ENCODE results near the gene SEC22A. TPM values are rescaled to one million over a fixed set of nuclear protein-coding genes. Genes with fewer than 3 reads are reported as not detected.

Gene SEC22A
- total and polyA plus RNA-seq, 2 of the 13 experiments (the other 11 are each of a cell fraction or from before 2014, with no cell fraction given): 14.1 to 17.3 TPM

- TF ChIP-seq DRAP1 (CRISPR knock-in tag; IDR thresholded peaks at IDR 0.05) (no peak), LCORL (IDR thresholded peaks at IDR 0.05) (peak; percentile 81; the same call in 1 of the 2 replicates), LCORL (CRISPR knock-in tag; IDR thresholded peaks at IDR 0.05) (no peak)
- ATAC-seq (no peak), FAIRE-seq (no peak), DNase-seq (ENCODE audit: low spot score) (no peak)
- ChIA-PET CTCF (ENCODE audit: low intra/inter-chr PET ratio, low total read pairs) (no interaction called here), POLR2A (no interaction called here)
- Histone ChIP-seq H3K4me2 (ENCODE audit: low read depth, low read length) (no peak overlapping the region), H3K9ac (ENCODE audit: insufficient read depth, low read depth, low read length) (no peak overlapping the region), H3K9me3 (ENCODE audit: low read length) (no peaks in the 10 kb centered on the region), H2AFZ (ENCODE audit: low read length) (no peak overlapping the region), H3K27ac (ENCODE audit: extremely low read length, insufficient read depth, low read length) (no peak overlapping the region), H3K4me3 (replicated peaks in 1 of 3; ENCODE audit: insufficient read depth in 1 of 3, low read depth in 2 of 3, low read length in 3 of 3) (no peak overlapping the region), H3K79me2 (ENCODE audit: insufficient read depth, low read length) (no peaks in the 10 kb centered on the region), H4K20me1 (ENCODE audit: insufficient read depth, low read length) (no peaks in the 10 kb centered on the region), H3K27me3 (ENCODE audit: control insufficient read depth in 1 of 2, insufficient read depth in 2 of 2, low read length in 2 of 2) (no peaks in the 10 kb centered on the region), H3K36me3 (replicated peaks in 1 of 2; ENCODE audit: control insufficient read depth in 1 of 2, insufficient read depth in 2 of 2, low read length in 2 of 2) (peaks cover 4 to 14% of the 10 kb centered on the region in 2 experiments; a peak in 3 of 5 replicates), H3K4me1 (ENCODE audit: insufficient read depth, low read length) (no peaks in the 10 kb centered on the region)
- in situ Hi-C loops (cut with HindIII; ENCODE audit: extremely low pct_ligation_motif_present, low pct_unique_long_range_greater_than_20kb) (no loop called here), intact Hi-C loops (cut with micrococcal nuclease; ENCODE audit: unreplicated experiment) (no loop called here)
- BruUV-seq (replicated peaks): no TSS peak
- WGBS (ENCODE audit: low lambda C conversion rate): 96% methylated on average over 4 of the region's 4 CpGs
Observed at GRCh38 chr3:123244128-123244527, 42.4 kb downstream of the SEC22A start.

- Histone ChIP-seq H3K4me1 (ENCODE audit: insufficient read depth, low read length) (no peaks in the 10 kb centered on the region), H2AFZ (ENCODE audit: low read length) (no peak overlapping the region), H3K27ac (ENCODE audit: extremely low read length, insufficient read depth, low read length) (no peak overlapping the region), H4K20me1 (ENCODE audit: insufficient read depth, low read length) (no peaks in the 10 kb centered on the region), H3K4me3 (replicated peaks in 1 of 3; ENCODE audit: insufficient read depth in 1 of 3, low read depth in 2 of 3, low read length in 3 of 3) (no peak overlapping the region), H3K9me3 (ENCODE audit: low read length) (no peaks in the 10 kb centered on the region), H3K9ac (ENCODE audit: insufficient read depth, low read depth, low read length) (no peak overlapping the region), H3K4me2 (ENCODE audit: low read depth, low read length) (no peak overlapping the region), H3K36me3 (replicated peaks in 1 of 2; ENCODE audit: control insufficient read depth in 1 of 2, insufficient read depth in 2 of 2, low read length in 2 of 2) (peaks cover 4 to 14% of the 10 kb centered on the region in 2 experiments; a peak in 2 of 5 replicates), H3K79me2 (ENCODE audit: insufficient read depth, low read length) (no peaks in the 10 kb centered on the region), H3K27me3 (ENCODE audit: control insufficient read depth in 1 of 2, insufficient read depth in 2 of 2, low read length in 2 of 2) (no peaks in the 10 kb centered on the region)
- TF ChIP-seq FOXC1 (CRISPR knock-in tag; IDR thresholded peaks at IDR 0.05; ENCODE audit: borderline replicate concordance): no peak
- DNase-seq (ENCODE audit: low spot score) (no peak), FAIRE-seq (no peak), ATAC-seq (no peak)
- intact Hi-C loops (cut with micrococcal nuclease; ENCODE audit: unreplicated experiment): no loop called here
- ChIA-PET CTCF (ENCODE audit: low intra/inter-chr PET ratio, low total read pairs) (no interaction called here), POLR2A (no interaction called here)
- no TSS peak for BruUV-seq (replicated peaks)
- WGBS (ENCODE audit: low lambda C conversion rate): 95% methylated on average over 3 of the region's 3 CpGs
- in situ Hi-C loops (cut with HindIII; ENCODE audit: extremely low pct_ligation_motif_present, low pct_unique_long_range_greater_than_20kb): no loop called here
Observed at GRCh38 chr3:123246866-123247265, 45.1 kb downstream of the SEC22A start.
